SU-DHL-6 (cell line): ENCODE data around the gene ESRP2.

Experiments
- H2AFZ ChIP-seq: fragments of 200-600 bp; sonication (generic); 2 replicates; pipeline ENCODE4 v1.6.1; 2014; ENCODE audit warnings: low read depth, mild to moderate bottlenecking, moderate library complexity, mixed read lengths, antibody characterized with exemption, low read length; ENCODE audit not compliant: severe bottlenecking
- H3F3A ChIP-seq: fragments of 200-600 bp; shearing (Covaris generic); 2 replicates; pipeline ENCODE4 v1.6.0; 2016; ENCODE audit warnings: antibody characterized with exemption, mild to moderate bottlenecking; ENCODE audit not compliant: insufficient read depth
- H3K27ac ChIP-seq: fragments of 200-600 bp; sonication (generic); 2 replicates; pipeline ENCODE4 v1.5.1; 2016; ENCODE audit warnings: low read depth, mild to moderate bottlenecking, low read length, moderate library complexity, mixed read lengths
- H3K27me3 ChIP-seq: fragments of 200-600 bp; sonication (generic), shearing (Covaris generic); 2 replicates; pipeline ENCODE4 v1.6.0; 2014; ENCODE audit warnings: mild to moderate bottlenecking, low read length
- H3K36me3 ChIP-seq: fragments of 200-600 bp; sonication (generic); 2 replicates; pipeline ENCODE4 v1.6.1; 2014; ENCODE audit warnings: mild to moderate bottlenecking, low read length, mixed read lengths
- H3K4me2 ChIP-seq: fragments of 300-600, 200-600 bp; shearing (Covaris generic), sonication (generic); 2 replicates; pipeline ENCODE4 v1.6.0; 2014; ENCODE audit warnings: low read length, low read depth, mild to moderate bottlenecking; ENCODE audit not compliant: poor library complexity, severe bottlenecking
- H3K4me3 ChIP-seq: fragments of 200-600 bp; sonication (generic); 2 replicates; pipeline ENCODE4 v1.5.1; 2014; ENCODE audit warnings: antibody characterized with exemption, low read length, mild to moderate bottlenecking, mixed read lengths; ENCODE audit not compliant: insufficient read depth, poor library complexity, severe bottlenecking
- H3K79me2 ChIP-seq: fragments of 200-600 bp; sonication (generic); 2 replicates; pipeline ENCODE4 v1.6.1; 2014; ENCODE audit warnings: mild to moderate bottlenecking, low read length, moderate library complexity; ENCODE audit not compliant: insufficient read depth
- H3K9ac ChIP-seq: fragments of 200-600 bp; sonication (generic); 2 replicates; pipeline ENCODE4 v1.7.0; 2014; ENCODE audit warnings: mild to moderate bottlenecking, low read length
- H3K9me2 ChIP-seq: fragments of 200-600 bp; sonication (generic); replicated peaks from 2 replicates; pipeline ENCODE4 v1.6.1; 2014; ENCODE audit warnings: low read length; ENCODE audit not compliant: insufficient read depth
- H3K9me3 ChIP-seq: fragments of 200-600 bp; sonication (generic); 2 replicates; pipeline ENCODE4 v1.6.1; 2014; ENCODE audit warnings: low read length, mixed read lengths; ENCODE audit not compliant: insufficient read depth
- H4K20me1 ChIP-seq: fragments of 200-600 bp; sonication (generic); 2 replicates; pipeline ENCODE4 v1.6.1; 2014; ENCODE audit warnings: low read depth, mild to moderate bottlenecking, antibody characterized with exemption, low read length, moderate library complexity, mixed read lengths
- EZH2phosphoT487 ChIP-seq: fragments of 200-600 bp; sonication (generic), shearing (Covaris generic); conservative IDR thresholded peaks from 2 replicates; pipeline ENCODE4 v1.6.1; 2018; ENCODE audit warnings: mild to moderate bottlenecking, antibody characterized with exemption, low read length, moderate library complexity, mixed read lengths
- TF ChIP-seq, protein P1 (sequence below): fragments of 200-600 bp; sonication (generic); IDR thresholded peaks from one replicate; pipeline ENCODE4 v1.5.1; 2017; ENCODE audit warnings: antibody characterized with exemption, mild to moderate bottlenecking, low read length, moderate library complexity; ENCODE audit not compliant: insufficient read depth, poor library complexity, severe bottlenecking

Gene ESRP2

DNA sequence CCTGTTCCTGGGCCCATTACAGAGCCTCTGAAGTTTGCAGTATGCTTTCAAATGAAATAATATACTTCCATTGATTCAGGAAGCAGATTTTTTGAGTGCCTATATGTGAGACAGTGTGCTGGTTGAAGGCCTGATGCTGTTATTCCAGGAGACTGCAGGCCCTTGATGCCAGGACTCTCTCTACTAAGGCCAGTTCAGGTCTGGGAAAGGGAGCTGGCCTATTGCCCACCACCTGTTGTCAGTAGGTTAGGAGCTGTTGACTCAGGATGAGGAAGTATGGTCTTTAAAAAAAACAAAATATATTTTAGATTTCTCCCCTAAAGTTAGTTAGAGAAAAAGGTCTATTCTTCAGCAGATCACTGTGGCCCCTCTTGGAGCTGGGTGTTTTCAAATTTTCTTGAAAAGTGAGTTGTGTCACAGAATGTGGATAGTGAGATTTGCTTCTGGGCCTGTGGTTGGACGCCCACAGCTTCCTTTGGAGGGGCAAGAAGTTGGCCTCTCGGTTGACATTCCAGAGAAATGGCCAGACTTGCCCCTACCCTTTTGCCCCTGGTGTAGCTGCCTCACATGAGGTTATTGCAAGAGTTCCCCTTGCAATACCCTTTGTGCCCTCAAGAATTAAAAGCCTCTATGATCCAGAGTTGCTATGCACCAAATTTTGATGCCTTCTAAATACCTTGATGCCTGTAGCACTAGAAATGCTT, 7.9 kb downstream of the ESRP2 start:
- no peaks in the 10 kb centered on the region for H3K36me3 ChIP-seq
- no peak overlapping the region for H3K4me3 ChIP-seq
- no peak for TF ChIP-seq EZH2phosphoT487
- TF ChIP-seq, protein P1, sequence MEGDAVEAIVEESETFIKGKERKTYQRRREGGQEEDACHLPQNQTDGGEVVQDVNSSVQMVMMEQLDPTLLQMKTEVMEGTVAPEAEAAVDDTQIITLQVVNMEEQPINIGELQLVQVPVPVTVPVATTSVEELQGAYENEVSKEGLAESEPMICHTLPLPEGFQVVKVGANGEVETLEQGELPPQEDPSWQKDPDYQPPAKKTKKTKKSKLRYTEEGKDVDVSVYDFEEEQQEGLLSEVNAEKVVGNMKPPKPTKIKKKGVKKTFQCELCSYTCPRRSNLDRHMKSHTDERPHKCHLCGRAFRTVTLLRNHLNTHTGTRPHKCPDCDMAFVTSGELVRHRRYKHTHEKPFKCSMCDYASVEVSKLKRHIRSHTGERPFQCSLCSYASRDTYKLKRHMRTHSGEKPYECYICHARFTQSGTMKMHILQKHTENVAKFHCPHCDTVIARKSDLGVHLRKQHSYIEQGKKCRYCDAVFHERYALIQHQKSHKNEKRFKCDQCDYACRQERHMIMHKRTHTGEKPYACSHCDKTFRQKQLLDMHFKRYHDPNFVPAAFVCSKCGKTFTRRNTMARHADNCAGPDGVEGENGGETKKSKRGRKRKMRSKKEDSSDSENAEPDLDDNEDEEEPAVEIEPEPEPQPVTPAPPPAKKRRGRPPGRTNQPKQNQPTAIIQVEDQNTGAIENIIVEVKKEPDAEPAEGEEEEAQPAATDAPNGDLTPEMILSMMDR = no peak
- no peak overlapping the region for H3K4me2 ChIP-seq
- H3K27ac ChIP-seq = no peak overlapping the region
- H2AFZ ChIP-seq = no peak overlapping the region
- H3K79me2 ChIP-seq = no peaks in the 10 kb centered on the region
- H3K9ac ChIP-seq = no peak overlapping the region
- no peaks in the 10 kb centered on the region for H3K27me3 ChIP-seq
- no peaks in the 10 kb centered on the region for H3K9me2 ChIP-seq
- no peaks in the 10 kb centered on the region for H3K9me3 ChIP-seq
- H4K20me1 ChIP-seq = no peaks in the 10 kb centered on the region
- H3F3A ChIP-seq = peaks cover 8% of the 10 kb centered on the region; the same call in 1 of the 2 replicates

DNA sequence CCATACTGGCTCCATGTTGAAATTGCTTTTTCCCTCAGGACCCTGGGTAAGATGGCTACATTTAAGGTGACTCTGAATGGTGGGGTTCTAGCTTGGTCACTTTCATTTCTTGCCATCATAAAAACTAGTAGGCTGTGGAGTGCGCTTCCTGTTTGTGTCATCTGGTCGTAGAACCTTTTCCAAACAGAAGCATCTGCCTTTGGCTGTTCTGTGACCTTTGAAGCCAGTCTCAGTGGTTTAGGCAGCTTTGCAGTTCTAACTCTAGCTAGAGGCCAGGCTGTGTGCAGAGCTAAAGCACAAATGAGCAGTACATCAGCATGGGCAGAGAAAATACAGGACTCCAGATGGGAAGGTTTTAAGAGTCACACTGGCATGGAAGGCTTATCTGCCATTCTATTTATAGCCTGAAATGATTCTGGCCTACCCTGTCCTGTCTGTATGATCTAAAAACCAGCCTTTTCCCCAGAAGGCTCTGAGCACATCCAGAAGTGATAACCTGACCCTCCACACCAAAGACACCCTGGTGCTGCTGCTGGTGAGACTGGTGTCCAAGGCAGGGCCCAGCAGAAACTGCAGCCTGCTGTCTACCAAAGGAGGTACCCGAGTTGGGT, 8.6 kb downstream of the ESRP2 start:
- no peaks in the 10 kb centered on the region for H3K27me3 ChIP-seq
- no peaks in the 10 kb centered on the region for H3K9me3 ChIP-seq
- peaks cover 8% of the 10 kb centered on the region; the same call in 1 of the 2 replicates for H3F3A ChIP-seq
- no peaks in the 10 kb centered on the region for H3K36me3 ChIP-seq
- H3K79me2 ChIP-seq = no peaks in the 10 kb centered on the region
- H3K4me2 ChIP-seq = no peak overlapping the region
- no peak overlapping the region for H3K9ac ChIP-seq
- no peak for TF ChIP-seq EZH2phosphoT487
- TF ChIP-seq, protein P1 = no peak
- no peaks in the 10 kb centered on the region for H3K9me2 ChIP-seq
- no peak overlapping the region for H2AFZ ChIP-seq
- no peak overlapping the region for H3K27ac ChIP-seq
- no peaks in the 10 kb centered on the region for H4K20me1 ChIP-seq
- H3K4me3 ChIP-seq = no peak overlapping the region

DNA sequence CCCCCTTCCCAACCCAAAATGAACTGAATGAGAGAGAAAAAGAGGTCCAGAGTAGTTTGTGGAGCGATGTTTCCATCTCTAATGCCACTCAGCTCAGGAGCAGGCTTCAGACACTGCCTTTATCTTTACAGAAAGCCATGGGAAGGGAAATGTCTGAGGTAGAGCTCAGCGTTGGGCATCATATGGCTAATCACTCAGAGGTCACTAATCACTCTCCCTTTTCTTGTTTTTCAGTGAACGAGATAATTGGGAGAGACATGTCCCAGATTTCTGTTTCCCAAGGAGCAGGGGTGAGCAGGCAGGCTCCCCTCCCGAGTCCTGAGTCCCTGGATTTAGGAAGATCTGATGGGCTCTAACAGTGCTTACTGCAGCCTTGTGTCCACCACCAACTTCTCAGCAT, 9.8 kb downstream of the ESRP2 start:
- no peak overlapping the region for H3K4me2 ChIP-seq

More for the DNA sequence above, 9.8 kb downstream of the ESRP2 start:
- Histone ChIP-seq H3K27ac (no peak overlapping the region), H4K20me1 (no peaks in the 10 kb centered on the region), H3K9ac (no peak overlapping the region), H3K4me3 (no peak overlapping the region), H3F3A (peaks cover 8% of the 10 kb centered on the region; the same call in 1 of the 2 replicates), H3K9me3 (no peaks in the 10 kb centered on the region), H3K9me2 (no peaks in the 10 kb centered on the region), H2AFZ (no peak overlapping the region), H3K36me3 (no peaks in the 10 kb centered on the region), H3K27me3 (no peaks in the 10 kb centered on the region), H3K79me2 (no peaks in the 10 kb centered on the region)
- TF ChIP-seq, protein P1 = no peak
- no peak for TF ChIP-seq EZH2phosphoT487
